Neutrophil (primary cell): ENCODE measurements around the gene TSPAN9.

Experiments used
- H3K27ac ChIP-seq: fragments of 200-600 bp; sonication (generic); 2 replicates; pipeline ENCODE4 v1.5.1; 2016; ENCODE audit warnings: mild to moderate bottlenecking, moderate library complexity
- H3K27me3 ChIP-seq: fragments of 200-600 bp; sonication (generic); 2 replicates; pipeline ENCODE4 v1.6.0; 2016; ENCODE audit warnings: mild to moderate bottlenecking
- H3K36me3 ChIP-seq: fragments of 200-600 bp; sonication (generic); 2 replicates; pipeline ENCODE4 v1.5.1; 2017
- H3K4me1 ChIP-seq, 2 experiments: fragments of 200-600 bp in 1 of 2; sonication (generic) in 1 of 2; 1 replicate in 1 of 2; 2 replicates in 1 of 2; pipeline versions ENCODE4 v1.5.1 to v1.6.1; 2013 to 2016; ENCODE audit warnings: low read depth in 1 of 2, low read length in 1 of 2, mild to moderate bottlenecking in 1 of 2, moderate library complexity in 1 of 2; ENCODE audit not compliant: control insufficient read depth in 1 of 2, insufficient read depth in 1 of 2
- H3K4me3 ChIP-seq, 2 experiments: fragments of 200-600 bp in 1 of 2; sonication (generic) in 1 of 2; 1 replicate in 1 of 2; 2 replicates in 1 of 2; pipeline ENCODE4 v1.5.1; 2013 to 2016; ENCODE audit warnings: low read depth in 1 of 2, low read length in 1 of 2, mild to moderate bottlenecking in 1 of 2, moderate library complexity in 1 of 2
- H3K9me3 ChIP-seq: fragments of 200-600 bp; sonication (generic); 2 replicates; pipeline ENCODE4 v1.5.1; 2016
- CTCF ChIP-seq: fragments of 200-600 bp; sonication (generic); IDR thresholded peaks from 2 replicates; pipeline ENCODE4 v1.5.1; 2016; ENCODE audit warnings: antibody characterized with exemption

TSPAN9 gene

GRCh38 chr12:3161861-3162260 lies 84.7 kb downstream of the TSPAN9 start:
- H3K9me3 ChIP-seq: no peaks in the 10 kb centered on the region
- TF ChIP-seq CTCF: no peak

GRCh38 chr12:3164454-3165077 lies 87.4 kb downstream of the TSPAN9 start:
- Histone ChIP-seq H3K36me3 (no peaks in the 10 kb centered on the region), H3K9me3 (no peaks in the 10 kb centered on the region), H3K27ac (no peak overlapping the region), H3K4me3 (no peak overlapping the region), H3K27me3 (peaks cover 47% of the 10 kb centered on the region), H3K4me1 (no peaks in the 10 kb centered on the region)
- no peak for TF ChIP-seq CTCF

More at GRCh38 chr12:3161861-3162260, 84.7 kb downstream of the TSPAN9 start:
- no peaks in the 10 kb centered on the region for H3K4me1 ChIP-seq
- H3K4me3 ChIP-seq: no peak overlapping the region
- no peaks in the 10 kb centered on the region for H3K36me3 ChIP-seq
- H3K27me3 ChIP-seq: peaks cover 33% of the 10 kb centered on the region
- H3K27ac ChIP-seq: no peak overlapping the region

GRCh38 chr12:3165078-3165980 lies 88.2 kb downstream of the TSPAN9 start:
- TF ChIP-seq CTCF: no peak
- Histone ChIP-seq H3K36me3 (no peaks in the 10 kb centered on the region), H3K27me3 (peaks cover 54% of the 10 kb centered on the region), H3K27ac (no peak overlapping the region), H3K4me1 (no peaks in the 10 kb centered on the region), H3K4me3 (no peak overlapping the region), H3K9me3 (no peaks in the 10 kb centered on the region)

GRCh38 chr12:3167636-3168035 lies 90.5 kb downstream of the TSPAN9 start:
- TF ChIP-seq CTCF: no peak
- Histone ChIP-seq H3K27me3 (peaks cover 49% of the 10 kb centered on the region), H3K9me3 (no peaks in the 10 kb centered on the region), H3K36me3 (no peaks in the 10 kb centered on the region), H3K27ac (no peak overlapping the region), H3K4me1 (no peaks in the 10 kb centered on the region), H3K4me3 (no peak overlapping the region)

GRCh38 chr12:3168223-3169221 lies 91.3 kb downstream of the TSPAN9 start:
- peaks cover 54% of the 10 kb centered on the region for H3K27me3 ChIP-seq
- no peaks in the 10 kb centered on the region for H3K36me3 ChIP-seq
- H3K27ac ChIP-seq: no peak overlapping the region
- no peak for TF ChIP-seq CTCF
- no peaks in the 10 kb centered on the region for H3K9me3 ChIP-seq
- no peak overlapping the region for H3K4me3 ChIP-seq
- H3K4me1 ChIP-seq: no peaks in the 10 kb centered on the region
